KMS-11 (cell line): ENCODE measurements around the gene ZNRF3.

Source experiments
- H2AFZ ChIP-seq: fragments of 200-600 bp; sonication (generic); 2 replicates; pipeline ENCODE4 v1.6.1; 2016; ENCODE audit warnings: antibody characterized with exemption, mixed run types, low read depth
- H3K27ac ChIP-seq: fragments of 200-600 bp; sonication (generic); 2 replicates; pipeline ENCODE4 v1.6.1; 2016; ENCODE audit warnings: mild to moderate bottlenecking, mixed run types
- H3K27me3 ChIP-seq: fragments of 200-600 bp; sonication (generic); 2 replicates; pipeline ENCODE4 v1.6.1; 2017; ENCODE audit warnings: mild to moderate bottlenecking, low read depth, mixed run types, moderate library complexity; ENCODE audit not compliant: insufficient read depth
- H3K36me3 ChIP-seq: fragments of 200-600 bp; sonication (generic); 2 replicates; pipeline ENCODE4 v1.6.1; 2017; ENCODE audit warnings: mild to moderate bottlenecking, mixed run types; ENCODE audit not compliant: insufficient read depth
- H3K4me1 ChIP-seq: fragments of 200-600 bp; sonication (generic); 2 replicates; pipeline ENCODE4 v1.6.1; 2016; ENCODE audit warnings: mild to moderate bottlenecking, low read depth, mixed run types; ENCODE audit not compliant: poor library complexity, severe bottlenecking
- H3K4me2 ChIP-seq: fragments of 200-600 bp; sonication (generic); 2 replicates; pipeline ENCODE4 v1.7.0; 2016; ENCODE audit warnings: mild to moderate bottlenecking, mixed run types
- H3K4me3 ChIP-seq: fragments of 200-600 bp; sonication (generic); IDR thresholded peaks from 2 replicates; pipeline ENCODE4 v1.6.1; 2017; ENCODE audit warnings: low read depth, low read length, mixed read lengths; ENCODE audit not compliant: insufficient read depth
- H3K79me2 ChIP-seq: fragments of 200-600 bp; sonication (generic); 2 replicates; pipeline ENCODE4 v1.6.1; 2016; ENCODE audit warnings: low read depth, mixed run types; ENCODE audit not compliant: insufficient read depth
- H3K9ac ChIP-seq: fragments of 200-600 bp; sonication (generic); 2 replicates; pipeline ENCODE4 v1.6.1; 2016; ENCODE audit warnings: mild to moderate bottlenecking, mixed run types
- H4K20me1 ChIP-seq: fragments of 200-600 bp; sonication (generic); 2 replicates; pipeline ENCODE4 v1.6.1; 2016; ENCODE audit warnings: mild to moderate bottlenecking, mixed run types; ENCODE audit not compliant: insufficient read depth
- TF ChIP-seq, protein P1 (sequence below): fragments of 200-600 bp; sonication (generic); conservative IDR thresholded peaks from 2 replicates; pipeline ENCODE4 v1.6.1; 2017; ENCODE audit warnings: low read depth, mild to moderate bottlenecking, antibody characterized with exemption, low read length, moderate library complexity, mixed read lengths

ZNRF3 gene

DNA sequence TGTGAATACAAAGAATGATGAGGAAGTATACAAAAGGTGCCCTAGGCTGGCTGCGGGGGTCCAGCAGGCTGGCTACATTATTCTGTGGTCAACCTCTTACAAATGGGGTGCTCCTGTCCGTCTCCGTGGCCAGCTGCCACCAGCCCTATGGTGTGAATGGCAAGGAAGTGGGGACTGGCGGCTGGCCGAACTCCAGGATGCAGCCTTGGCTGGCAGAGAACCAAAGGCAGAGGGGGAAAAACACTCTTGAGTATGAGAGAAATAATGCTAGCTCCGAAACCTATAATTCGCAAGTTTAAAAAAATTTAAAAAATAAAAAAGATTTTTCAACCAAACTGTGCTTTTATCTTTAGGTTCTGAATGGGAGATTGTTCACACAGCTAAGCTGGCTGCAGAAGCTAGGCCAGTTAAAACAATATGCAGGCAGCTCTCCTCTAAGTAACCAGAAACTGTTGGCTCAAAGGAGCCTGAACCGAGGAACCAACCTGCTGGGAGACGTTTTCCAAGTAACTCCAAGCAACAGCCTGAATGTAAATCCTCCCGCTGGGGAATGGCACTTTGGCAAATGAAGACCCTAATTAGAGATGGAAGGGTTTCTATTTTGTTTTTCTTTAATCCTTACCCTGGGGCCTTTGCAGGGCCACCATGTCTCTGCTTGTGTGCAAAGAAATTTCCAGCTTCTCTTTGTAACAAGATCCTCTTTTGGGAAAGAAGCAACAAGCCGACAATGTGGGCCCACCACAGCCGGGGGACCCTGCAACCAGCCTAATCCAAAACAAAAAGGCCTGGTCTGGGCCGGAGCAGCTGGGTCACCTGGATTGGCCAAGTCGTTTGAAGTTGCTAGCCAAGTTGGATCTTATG is 128.1 kb downstream of the ZNRF3 start:
- no peak overlapping the region for H3K4me3 ChIP-seq
- no peaks in the 10 kb centered on the region for H3K4me1 ChIP-seq
- H2AFZ ChIP-seq = no peak overlapping the region
- H3K4me2 ChIP-seq = no peak overlapping the region
- no peaks in the 10 kb centered on the region for H3K27me3 ChIP-seq
- H3K36me3 ChIP-seq = no peaks in the 10 kb centered on the region
- no peaks in the 10 kb centered on the region for H4K20me1 ChIP-seq
- H3K9ac ChIP-seq = no peak overlapping the region
- no peaks in the 10 kb centered on the region for H3K79me2 ChIP-seq
- TF ChIP-seq, protein P1, sequence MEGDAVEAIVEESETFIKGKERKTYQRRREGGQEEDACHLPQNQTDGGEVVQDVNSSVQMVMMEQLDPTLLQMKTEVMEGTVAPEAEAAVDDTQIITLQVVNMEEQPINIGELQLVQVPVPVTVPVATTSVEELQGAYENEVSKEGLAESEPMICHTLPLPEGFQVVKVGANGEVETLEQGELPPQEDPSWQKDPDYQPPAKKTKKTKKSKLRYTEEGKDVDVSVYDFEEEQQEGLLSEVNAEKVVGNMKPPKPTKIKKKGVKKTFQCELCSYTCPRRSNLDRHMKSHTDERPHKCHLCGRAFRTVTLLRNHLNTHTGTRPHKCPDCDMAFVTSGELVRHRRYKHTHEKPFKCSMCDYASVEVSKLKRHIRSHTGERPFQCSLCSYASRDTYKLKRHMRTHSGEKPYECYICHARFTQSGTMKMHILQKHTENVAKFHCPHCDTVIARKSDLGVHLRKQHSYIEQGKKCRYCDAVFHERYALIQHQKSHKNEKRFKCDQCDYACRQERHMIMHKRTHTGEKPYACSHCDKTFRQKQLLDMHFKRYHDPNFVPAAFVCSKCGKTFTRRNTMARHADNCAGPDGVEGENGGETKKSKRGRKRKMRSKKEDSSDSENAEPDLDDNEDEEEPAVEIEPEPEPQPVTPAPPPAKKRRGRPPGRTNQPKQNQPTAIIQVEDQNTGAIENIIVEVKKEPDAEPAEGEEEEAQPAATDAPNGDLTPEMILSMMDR = no peak
- no peak overlapping the region for H3K27ac ChIP-seq

DNA sequence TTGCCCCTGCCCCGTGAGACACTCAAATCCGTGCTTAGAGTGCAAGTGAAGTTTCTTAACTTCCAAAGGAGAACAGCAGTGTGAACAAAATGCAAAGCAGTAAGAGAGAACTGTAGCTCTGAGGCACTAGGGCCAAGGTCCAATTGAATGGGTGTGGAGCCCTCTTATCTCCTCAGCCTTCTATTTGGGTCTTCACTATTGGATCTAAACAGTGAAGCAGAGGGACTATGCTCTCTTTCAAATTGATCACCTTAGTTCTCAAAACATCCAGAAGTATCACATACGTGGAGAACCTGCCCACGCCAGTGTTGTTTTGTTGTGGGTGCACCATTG is 128.7 kb downstream of the ZNRF3 start:
- no peak overlapping the region for H3K9ac ChIP-seq
- H3K79me2 ChIP-seq = no peaks in the 10 kb centered on the region
- H3K27me3 ChIP-seq = no peaks in the 10 kb centered on the region
- H2AFZ ChIP-seq = no peak overlapping the region
- TF ChIP-seq, protein P1 = no peak
- no peak overlapping the region for H3K27ac ChIP-seq
- H4K20me1 ChIP-seq = no peaks in the 10 kb centered on the region
- H3K4me1 ChIP-seq = no peaks in the 10 kb centered on the region
- no peaks in the 10 kb centered on the region for H3K36me3 ChIP-seq
- H3K4me2 ChIP-seq = no peak overlapping the region
- no peak overlapping the region for H3K4me3 ChIP-seq

DNA sequence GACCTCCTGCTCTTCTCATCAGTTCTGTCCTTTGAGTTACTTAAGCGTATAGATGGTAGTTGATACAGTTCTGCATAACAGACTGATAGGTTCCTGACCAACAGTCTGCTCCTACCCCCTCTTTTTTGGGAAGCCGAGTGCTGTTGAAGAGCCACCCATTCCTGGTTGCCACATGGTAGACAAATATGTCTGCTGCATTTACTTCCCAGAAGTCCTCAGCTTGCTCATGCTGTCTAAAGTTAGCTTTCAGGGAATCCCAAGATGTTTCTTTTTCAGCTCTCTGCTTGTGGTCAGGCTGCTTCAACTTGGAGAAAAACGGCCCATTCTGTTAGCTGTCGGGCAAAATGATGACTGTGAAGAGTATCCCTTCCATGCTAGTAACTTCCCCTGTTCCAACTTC is 129.6 kb downstream of the ZNRF3 start:
- Histone ChIP-seq H2AFZ (no peak overlapping the region), H3K4me1 (no peaks in the 10 kb centered on the region), H3K9ac (no peak overlapping the region), H3K4me3 (no peak overlapping the region), H4K20me1 (no peaks in the 10 kb centered on the region), H3K27ac (no peak overlapping the region), H3K36me3 (no peaks in the 10 kb centered on the region), H3K4me2 (no peak overlapping the region), H3K27me3 (no peaks in the 10 kb centered on the region), H3K79me2 (no peaks in the 10 kb centered on the region)
- TF ChIP-seq, protein P1 = no peak

DNA sequence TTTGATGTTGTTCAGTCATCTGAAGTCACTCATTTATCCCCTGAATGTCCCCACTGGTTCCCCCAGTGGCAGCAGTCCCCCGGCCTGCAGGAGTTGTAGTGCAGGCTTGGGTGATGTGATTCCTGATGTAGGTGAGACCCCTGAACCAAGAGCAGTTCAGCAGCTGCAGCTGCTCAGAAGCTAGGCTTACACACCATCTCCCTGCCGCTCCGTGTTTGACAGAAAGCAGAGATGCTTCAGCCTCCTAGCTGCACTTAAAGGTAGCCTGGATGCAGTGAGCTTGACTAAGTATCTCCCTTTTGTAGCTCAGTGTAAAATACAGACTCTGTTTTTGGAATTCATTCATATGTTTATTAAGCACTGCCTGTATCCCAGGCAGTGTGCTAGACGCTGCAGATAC is 130.9 kb downstream of the ZNRF3 start:
- Histone ChIP-seq H2AFZ (no peak overlapping the region), H3K79me2 (no peaks in the 10 kb centered on the region), H3K4me3 (no peak overlapping the region), H3K36me3 (no peaks in the 10 kb centered on the region), H4K20me1 (no peaks in the 10 kb centered on the region), H3K27ac (no peak overlapping the region), H3K4me2 (no peak overlapping the region), H3K27me3 (no peaks in the 10 kb centered on the region), H3K4me1 (no peaks in the 10 kb centered on the region), H3K9ac (no peak overlapping the region)
- TF ChIP-seq, protein P1 = no peak
